SK-N-SH treated with all-trans-retinoic acid at 6 μM for 48 hours (cell line): ENCODE measurements around the gene RBM7.

Experiments
- ARNTL ChIP-seq: fragments of 450-650 bp; formaldehyde crosslinking; IDR thresholded peaks from 2 replicates; pipeline ENCODE4 v1.5.0; 2020; ENCODE audit warnings: low read depth, mild to moderate bottlenecking, moderate library complexity, borderline replicate concordance
- BACH2 ChIP-seq: fragments of 250-450 bp; sonication (Bioruptor Pico); IDR thresholded peaks from 2 replicates; pipeline ENCODE4 v1.9.0; 2021; ENCODE audit warnings: mild to moderate bottlenecking, borderline replicate concordance
- ESRRG ChIP-seq: fragments of 250-450 bp; sonication (Bioruptor Pico); IDR thresholded peaks from 2 replicates; pipeline ENCODE4 v1.6.1; 2021; ENCODE audit warnings: mild to moderate bottlenecking
- GLIS3 ChIP-seq: fragments of 250-450 bp; sonication (Bioruptor Pico); IDR thresholded peaks from 2 replicates; pipeline ENCODE4 v1.5.0; 2020; ENCODE audit warnings: mild to moderate bottlenecking, moderate library complexity
- ISL1 ChIP-seq: fragments of 250-450 bp; sonication (Bioruptor Pico); IDR thresholded peaks from 2 replicates; pipeline ENCODE4 v2.1.2; 2022; ENCODE audit warnings: mild to moderate bottlenecking, moderate library complexity
- OSR1 ChIP-seq: fragments of 250-450 bp; sonication (Bioruptor Pico); IDR thresholded peaks from 2 replicates; pipeline ENCODE4 v1.8.0; 2022; ENCODE audit warnings: moderate library complexity, mild to moderate bottlenecking, inconsistent platforms
- PPARA ChIP-seq: fragments of 250-450 bp; sonication (Bioruptor Pico); IDR thresholded peaks from 2 replicates; pipeline ENCODE4 v1.5.0; 2020; ENCODE audit warnings: mild to moderate bottlenecking, borderline replicate concordance
- RARB ChIP-seq: fragments of 250-450 bp; sonication (Bioruptor Pico); IDR thresholded peaks from 2 replicates; pipeline ENCODE4 v1.8.0; 2021; ENCODE audit warnings: mild to moderate bottlenecking, moderate library complexity
- ZC3H10 ChIP-seq: fragments of 250-450 bp; sonication (Bioruptor Pico); IDR thresholded peaks from 2 replicates; pipeline ENCODE4 v1.5.1; 2021; ENCODE audit warnings: mild to moderate bottlenecking, moderate library complexity
- ZFP3 ChIP-seq: fragments of 250-450 bp; sonication (Bioruptor Pico); IDR thresholded peaks from 2 replicates; pipeline ENCODE4 v1.5.0; 2020; ENCODE audit warnings: mild to moderate bottlenecking, moderate library complexity
- ZFP30 ChIP-seq: fragments of 450-650 bp; formaldehyde crosslinking; IDR thresholded peaks from 2 replicates; pipeline ENCODE4 v1.5.0; 2022; ENCODE audit warnings: mild to moderate bottlenecking, moderate library complexity
- TF ChIP-seq, protein P1 (sequence below): fragments of 250-450 bp; sonication (Bioruptor Pico); IDR thresholded peaks from 2 replicates; pipeline ENCODE4 v1.8.0; 2020; ENCODE audit warnings: mild to moderate bottlenecking, moderate library complexity, borderline replicate concordance
- TF ChIP-seq, protein P2 (sequence below): fragments of 250-450 bp; sonication (Bioruptor Pico); IDR thresholded peaks from 2 replicates; pipeline ENCODE4 v1.5.0; 2020; ENCODE audit warnings: mild to moderate bottlenecking, moderate library complexity
- TF ChIP-seq, protein P3 (sequence below): fragments of 250-450 bp; sonication (Bioruptor Pico); IDR thresholded peaks from 2 replicates; pipeline ENCODE4 v1.8.0; 2021; ENCODE audit warnings: low read depth, mild to moderate bottlenecking, moderate library complexity, borderline replicate concordance

DNA sequence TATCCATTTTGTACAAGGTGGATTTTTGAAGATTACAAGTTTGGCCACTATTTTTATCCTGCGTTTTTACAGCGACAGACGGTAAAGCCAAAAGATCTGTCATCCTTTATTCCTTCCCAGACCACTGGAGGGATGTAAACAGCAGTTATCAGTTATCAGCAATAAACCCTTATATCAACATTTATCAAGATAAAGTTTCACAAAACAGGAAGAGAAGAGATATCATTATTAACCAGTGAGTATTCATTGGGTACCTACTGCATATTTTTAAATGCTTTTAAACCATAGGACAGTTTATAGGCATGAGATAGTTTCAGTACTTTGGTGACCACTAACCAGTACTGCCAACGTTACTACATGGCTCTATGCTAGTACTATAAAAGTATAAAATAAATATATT, 32.9 kb downstream of the RBM7 start:
- TF ChIP-seq ISL1 (CRISPR knock-in tag), result no peak
- TF ChIP-seq ARNTL, result no peak
- TF ChIP-seq BACH2, result no peak
- TF ChIP-seq, protein P1, sequence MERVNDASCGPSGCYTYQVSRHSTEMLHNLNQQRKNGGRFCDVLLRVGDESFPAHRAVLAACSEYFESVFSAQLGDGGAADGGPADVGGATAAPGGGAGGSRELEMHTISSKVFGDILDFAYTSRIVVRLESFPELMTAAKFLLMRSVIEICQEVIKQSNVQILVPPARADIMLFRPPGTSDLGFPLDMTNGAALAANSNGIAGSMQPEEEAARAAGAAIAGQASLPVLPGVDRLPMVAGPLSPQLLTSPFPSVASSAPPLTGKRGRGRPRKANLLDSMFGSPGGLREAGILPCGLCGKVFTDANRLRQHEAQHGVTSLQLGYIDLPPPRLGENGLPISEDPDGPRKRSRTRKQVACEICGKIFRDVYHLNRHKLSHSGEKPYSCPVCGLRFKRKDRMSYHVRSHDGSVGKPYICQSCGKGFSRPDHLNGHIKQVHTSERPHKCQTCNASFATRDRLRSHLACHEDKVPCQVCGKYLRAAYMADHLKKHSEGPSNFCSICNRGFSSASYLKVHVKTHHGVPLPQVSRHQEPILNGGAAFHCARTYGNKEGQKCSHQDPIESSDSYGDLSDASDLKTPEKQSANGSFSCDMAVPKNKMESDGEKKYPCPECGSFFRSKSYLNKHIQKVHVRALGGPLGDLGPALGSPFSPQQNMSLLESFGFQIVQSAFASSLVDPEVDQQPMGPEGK (CRISPR knock-in tag), result no peak
- no peak for TF ChIP-seq ZC3H10 (CRISPR knock-in tag)
- TF ChIP-seq, protein P2, sequence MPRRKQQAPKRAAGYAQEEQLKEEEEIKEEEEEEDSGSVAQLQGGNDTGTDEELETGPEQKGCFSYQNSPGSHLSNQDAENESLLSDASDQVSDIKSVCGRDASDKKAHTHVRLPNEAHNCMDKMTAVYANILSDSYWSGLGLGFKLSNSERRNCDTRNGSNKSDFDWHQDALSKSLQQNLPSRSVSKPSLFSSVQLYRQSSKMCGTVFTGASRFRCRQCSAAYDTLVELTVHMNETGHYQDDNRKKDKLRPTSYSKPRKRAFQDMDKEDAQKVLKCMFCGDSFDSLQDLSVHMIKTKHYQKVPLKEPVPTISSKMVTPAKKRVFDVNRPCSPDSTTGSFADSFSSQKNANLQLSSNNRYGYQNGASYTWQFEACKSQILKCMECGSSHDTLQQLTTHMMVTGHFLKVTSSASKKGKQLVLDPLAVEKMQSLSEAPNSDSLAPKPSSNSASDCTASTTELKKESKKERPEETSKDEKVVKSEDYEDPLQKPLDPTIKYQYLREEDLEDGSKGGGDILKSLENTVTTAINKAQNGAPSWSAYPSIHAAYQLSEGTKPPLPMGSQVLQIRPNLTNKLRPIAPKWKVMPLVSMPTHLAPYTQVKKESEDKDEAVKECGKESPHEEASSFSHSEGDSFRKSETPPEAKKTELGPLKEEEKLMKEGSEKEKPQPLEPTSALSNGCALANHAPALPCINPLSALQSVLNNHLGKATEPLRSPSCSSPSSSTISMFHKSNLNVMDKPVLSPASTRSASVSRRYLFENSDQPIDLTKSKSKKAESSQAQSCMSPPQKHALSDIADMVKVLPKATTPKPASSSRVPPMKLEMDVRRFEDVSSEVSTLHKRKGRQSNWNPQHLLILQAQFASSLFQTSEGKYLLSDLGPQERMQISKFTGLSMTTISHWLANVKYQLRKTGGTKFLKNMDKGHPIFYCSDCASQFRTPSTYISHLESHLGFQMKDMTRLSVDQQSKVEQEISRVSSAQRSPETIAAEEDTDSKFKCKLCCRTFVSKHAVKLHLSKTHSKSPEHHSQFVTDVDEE (CRISPR knock-in tag), result no peak
- no peak for TF ChIP-seq GLIS3 (CRISPR knock-in tag)
- TF ChIP-seq ZFP30 (CRISPR knock-in tag), result no peak
- no peak for TF ChIP-seq ZFP3 (CRISPR knock-in tag)
- TF ChIP-seq ESRRG, result no peak
- TF ChIP-seq OSR1 (CRISPR knock-in tag), result no peak
- TF ChIP-seq RARB, result no peak
- TF ChIP-seq, protein P3, sequence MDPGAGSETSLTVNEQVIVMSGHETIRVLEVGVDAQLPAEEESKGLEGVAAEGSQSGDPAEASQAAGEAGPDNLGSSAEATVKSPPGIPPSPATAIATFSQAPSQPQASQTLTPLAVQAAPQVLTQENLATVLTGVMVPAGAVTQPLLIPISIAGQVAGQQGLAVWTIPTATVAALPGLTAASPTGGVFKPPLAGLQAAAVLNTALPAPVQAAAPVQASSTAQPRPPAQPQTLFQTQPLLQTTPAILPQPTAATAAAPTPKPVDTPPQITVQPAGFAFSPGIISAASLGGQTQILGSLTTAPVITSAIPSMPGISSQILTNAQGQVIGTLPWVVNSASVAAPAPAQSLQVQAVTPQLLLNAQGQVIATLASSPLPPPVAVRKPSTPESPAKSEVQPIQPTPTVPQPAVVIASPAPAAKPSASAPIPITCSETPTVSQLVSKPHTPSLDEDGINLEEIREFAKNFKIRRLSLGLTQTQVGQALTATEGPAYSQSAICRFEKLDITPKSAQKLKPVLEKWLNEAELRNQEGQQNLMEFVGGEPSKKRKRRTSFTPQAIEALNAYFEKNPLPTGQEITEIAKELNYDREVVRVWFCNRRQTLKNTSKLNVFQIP (CRISPR knock-in tag), result no peak
- TF ChIP-seq PPARA (CRISPR knock-in tag), result no peak
